ENCODE results near the gene CXCL13.

CXCL13 gene

DNA sequence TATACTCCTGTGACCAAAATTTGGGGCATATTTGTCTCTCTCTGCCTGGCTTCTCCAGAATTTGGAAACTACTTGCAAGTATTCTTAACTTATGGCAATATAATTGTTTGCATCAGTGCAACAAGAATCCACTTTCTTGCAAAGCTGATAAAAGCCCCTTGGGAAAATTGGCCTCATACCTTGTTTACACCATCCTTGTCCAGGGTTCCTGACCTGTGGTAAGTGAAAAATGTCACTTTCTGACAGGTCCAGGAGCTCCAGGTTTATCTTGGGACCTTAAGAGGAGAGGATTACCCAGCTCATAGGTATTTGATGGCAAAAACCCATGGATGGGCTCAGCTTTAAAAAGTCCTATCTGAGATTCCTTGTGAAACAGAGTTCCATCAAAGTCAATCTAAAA, 29.3 kb upstream of the CXCL13 start:
- TF ChIP-seq, protein P1, sequence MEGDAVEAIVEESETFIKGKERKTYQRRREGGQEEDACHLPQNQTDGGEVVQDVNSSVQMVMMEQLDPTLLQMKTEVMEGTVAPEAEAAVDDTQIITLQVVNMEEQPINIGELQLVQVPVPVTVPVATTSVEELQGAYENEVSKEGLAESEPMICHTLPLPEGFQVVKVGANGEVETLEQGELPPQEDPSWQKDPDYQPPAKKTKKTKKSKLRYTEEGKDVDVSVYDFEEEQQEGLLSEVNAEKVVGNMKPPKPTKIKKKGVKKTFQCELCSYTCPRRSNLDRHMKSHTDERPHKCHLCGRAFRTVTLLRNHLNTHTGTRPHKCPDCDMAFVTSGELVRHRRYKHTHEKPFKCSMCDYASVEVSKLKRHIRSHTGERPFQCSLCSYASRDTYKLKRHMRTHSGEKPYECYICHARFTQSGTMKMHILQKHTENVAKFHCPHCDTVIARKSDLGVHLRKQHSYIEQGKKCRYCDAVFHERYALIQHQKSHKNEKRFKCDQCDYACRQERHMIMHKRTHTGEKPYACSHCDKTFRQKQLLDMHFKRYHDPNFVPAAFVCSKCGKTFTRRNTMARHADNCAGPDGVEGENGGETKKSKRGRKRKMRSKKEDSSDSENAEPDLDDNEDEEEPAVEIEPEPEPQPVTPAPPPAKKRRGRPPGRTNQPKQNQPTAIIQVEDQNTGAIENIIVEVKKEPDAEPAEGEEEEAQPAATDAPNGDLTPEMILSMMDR (IDR thresholded peaks at IDR 0.05; ENCODE audit: borderline replicate concordance, control extremely low read depth, extremely low read depth, insufficient read depth, missing control alignments) = no peak
- in situ Hi-C loops (cut with MboI; ENCODE audit: low sequenced_read_pairs, unreplicated experiment) = no loop called here
- no peak for DNase-seq (ENCODE audit: low spot score)

DNA sequence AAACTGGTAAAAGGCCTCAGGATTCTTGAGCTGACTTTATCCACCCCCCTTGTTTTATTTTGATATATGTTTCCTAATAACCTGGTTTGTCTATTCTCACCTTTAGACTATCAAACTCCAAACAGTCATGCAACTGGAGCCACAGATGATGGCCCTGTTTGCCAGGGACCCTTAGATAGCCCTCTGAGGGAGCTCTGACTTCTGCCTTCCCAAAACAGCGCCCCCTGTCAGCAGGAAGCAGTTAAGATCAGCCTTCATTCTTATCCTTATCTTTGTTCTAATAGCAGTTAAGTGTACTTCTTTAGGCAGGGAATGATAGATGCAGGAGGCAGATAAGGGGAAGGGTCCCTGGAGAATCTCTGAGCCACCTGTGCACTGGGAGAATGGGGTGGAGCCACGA, 27.5 kb upstream of the CXCL13 start:
- TF ChIP-seq, protein P1 (IDR thresholded peaks at IDR 0.05; ENCODE audit: borderline replicate concordance, control extremely low read depth, extremely low read depth, insufficient read depth, missing control alignments) = no peak
- DNase-seq (ENCODE audit: low spot score) = no peak
- in situ Hi-C loops (cut with MboI; ENCODE audit: low sequenced_read_pairs, unreplicated experiment) = no loop called here

DNA sequence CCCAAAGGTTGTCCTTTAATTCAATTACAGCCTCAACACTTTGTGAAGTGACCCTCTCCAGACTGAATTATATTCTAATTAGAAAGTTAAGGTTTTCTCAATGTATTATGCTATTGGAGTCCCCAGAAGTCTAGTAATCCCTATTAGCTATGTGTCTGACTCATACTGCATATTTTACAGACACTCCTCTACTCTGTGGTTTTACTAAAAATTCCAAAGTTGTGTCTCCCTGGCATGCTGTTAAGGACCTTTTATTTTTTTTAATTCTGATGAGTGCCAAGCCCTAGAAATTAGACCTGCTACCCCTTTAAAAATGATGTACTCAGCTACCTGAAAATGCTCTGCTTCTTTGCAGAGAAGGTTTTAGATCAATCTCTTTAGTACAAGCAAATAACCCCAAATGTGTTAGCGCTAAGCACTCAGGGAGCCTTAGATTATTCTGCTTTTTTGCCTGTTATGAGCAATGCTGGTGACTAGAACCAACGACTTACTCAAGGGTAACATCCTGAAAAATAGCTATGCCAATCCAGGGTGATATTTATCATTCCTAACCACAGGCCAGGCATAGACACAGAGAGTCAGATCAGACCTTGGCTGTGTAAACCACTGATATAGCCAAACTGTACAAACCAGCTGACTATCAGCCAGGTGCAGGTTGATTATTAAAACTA, 26.1 kb upstream of the CXCL13 start:
- TF ChIP-seq, protein P1 (IDR thresholded peaks at IDR 0.05; ENCODE audit: borderline replicate concordance, control extremely low read depth, extremely low read depth, insufficient read depth, missing control alignments) = no peak
- in situ Hi-C loops (cut with MboI; ENCODE audit: low sequenced_read_pairs, unreplicated experiment) = no loop called here
- no peak for DNase-seq (ENCODE audit: low spot score)

DNA sequence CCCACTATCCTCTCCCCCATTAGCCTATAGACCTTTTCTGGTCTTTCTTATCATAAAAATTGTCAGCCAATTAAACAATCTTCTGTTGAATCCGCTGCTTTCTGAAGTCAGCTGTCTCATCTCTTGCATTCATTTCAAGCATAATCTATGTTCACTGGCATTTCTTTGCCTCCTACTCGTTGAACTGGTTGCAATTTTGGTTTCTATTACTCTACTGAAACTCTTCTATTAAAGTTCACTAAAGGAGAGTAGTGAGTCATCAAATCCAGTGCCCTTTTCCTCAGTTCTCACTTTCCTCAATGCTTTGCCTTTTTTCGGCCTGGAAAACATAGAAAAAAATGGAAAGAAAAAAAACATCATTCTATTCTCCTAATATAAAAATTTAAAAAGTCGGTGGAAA, 23.9 kb upstream of the CXCL13 start:
- TF ChIP-seq, protein P1 (IDR thresholded peaks at IDR 0.05; ENCODE audit: borderline replicate concordance, control extremely low read depth, extremely low read depth, insufficient read depth, missing control alignments) = no peak
- in situ Hi-C loops (cut with MboI; ENCODE audit: low sequenced_read_pairs, unreplicated experiment) = no loop called here
- no peak for DNase-seq (ENCODE audit: low spot score)

DNA sequence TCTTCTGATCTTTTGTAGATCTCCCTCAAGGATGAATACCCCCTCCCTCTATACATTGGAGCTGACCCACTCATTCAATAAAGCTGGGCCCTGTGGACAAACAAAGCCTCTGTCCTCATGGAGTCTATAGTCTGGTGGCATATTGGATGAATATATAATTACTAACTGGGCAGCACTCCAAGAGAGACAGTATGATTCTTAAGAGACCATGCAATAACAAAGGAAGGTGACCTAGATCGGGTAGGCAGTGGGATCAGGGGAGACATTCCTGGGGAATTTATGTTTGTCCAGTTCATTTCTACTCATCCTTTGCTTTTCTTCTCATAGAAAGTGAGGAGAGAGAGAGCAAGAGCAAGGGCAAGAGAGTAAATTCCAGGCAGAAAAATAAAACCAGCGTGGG, 23.5 kb upstream of the CXCL13 start:
- TF ChIP-seq, protein P1 (IDR thresholded peaks at IDR 0.05; ENCODE audit: borderline replicate concordance, control extremely low read depth, extremely low read depth, insufficient read depth, missing control alignments) = no peak
- DNase-seq (ENCODE audit: low spot score) = no peak
- in situ Hi-C loops (cut with MboI; ENCODE audit: low sequenced_read_pairs, unreplicated experiment) = no loop called here

DNA sequence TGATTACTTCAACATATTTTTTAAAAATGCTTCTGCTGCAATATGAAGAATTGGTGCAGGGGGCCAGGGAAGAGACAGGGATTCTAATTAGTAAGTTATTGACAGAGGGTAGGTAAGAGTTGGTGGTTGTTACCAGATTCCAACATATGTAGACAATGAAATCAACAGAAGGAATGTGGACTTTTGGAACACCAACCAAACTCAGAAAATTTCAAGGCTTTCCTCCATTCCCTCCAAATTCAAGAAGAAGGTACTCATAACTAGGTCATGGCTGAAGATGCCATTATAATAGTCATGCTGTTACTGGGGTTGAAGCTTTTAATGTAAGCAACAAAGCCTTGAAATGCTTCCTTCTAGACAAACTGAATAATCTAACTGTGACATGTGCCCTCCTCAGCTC, 22.9 kb upstream of the CXCL13 start:
- no peak for DNase-seq (ENCODE audit: low spot score)
- in situ Hi-C loops (cut with MboI; ENCODE audit: low sequenced_read_pairs, unreplicated experiment) = no loop called here
- TF ChIP-seq, protein P1 (IDR thresholded peaks at IDR 0.05; ENCODE audit: borderline replicate concordance, control extremely low read depth, extremely low read depth, insufficient read depth, missing control alignments) = no peak

Data from GM13976 (cell line).